GM21381 (cell line): Measurements from ENCODE around the gene DENND1A.
"Not testable (repeated sequence)": the region's sequence is repeated elsewhere in the genome, so short reads cannot be mapped to it uniquely, and the experiment has no call there.

Experiments used
- ATAC-seq: cut with Tn5 transposase; IDR thresholded peaks from one replicate; pipeline ENCODE4 v1.9.1; 2021; ENCODE audit warnings: mild to moderate bottlenecking, moderate library complexity; ENCODE audit not compliant: unreplicated experiment

DENND1A gene

DNA sequence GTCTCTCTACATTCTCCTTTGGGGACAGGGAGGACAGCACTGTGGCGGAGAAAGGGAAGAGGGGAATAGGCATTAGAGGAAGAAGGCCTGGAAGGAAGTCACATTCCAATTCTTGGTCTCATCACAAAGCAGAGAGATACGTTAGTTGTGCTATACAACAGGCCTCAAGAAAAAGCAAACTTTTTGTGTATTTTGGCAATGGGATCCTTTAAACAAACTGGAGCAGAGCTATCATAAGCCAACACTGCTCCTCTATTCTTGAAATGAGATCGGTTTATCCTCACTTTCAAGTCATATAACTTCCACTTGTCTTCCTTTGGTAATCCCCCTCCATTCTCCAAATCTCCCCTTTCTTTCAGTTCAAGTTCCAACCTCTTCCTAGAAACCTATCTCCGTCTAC is 6.5 kb downstream of the DENND1A start:
- ATAC-seq = no peak

DNA sequence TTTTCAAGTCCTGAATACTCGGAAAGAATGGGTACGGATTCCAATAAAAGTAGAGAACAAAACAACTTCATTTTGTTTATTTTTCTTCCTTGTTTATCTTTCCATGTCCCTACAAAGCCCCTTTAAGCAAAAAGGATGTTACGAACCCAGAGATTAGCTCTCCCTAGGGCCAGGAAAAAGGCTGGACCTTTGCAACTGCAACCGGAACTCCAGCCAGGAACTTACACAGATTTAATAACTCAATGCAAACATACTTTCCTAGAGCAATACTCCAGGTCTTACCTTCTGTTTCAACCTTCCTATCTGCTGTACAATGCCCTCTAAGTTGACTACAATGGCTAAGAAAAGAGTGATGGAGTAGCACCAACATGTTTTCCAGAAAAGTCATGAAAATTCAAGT is 7.0 kb downstream of the DENND1A start:
- ATAC-seq = no peak

DNA sequence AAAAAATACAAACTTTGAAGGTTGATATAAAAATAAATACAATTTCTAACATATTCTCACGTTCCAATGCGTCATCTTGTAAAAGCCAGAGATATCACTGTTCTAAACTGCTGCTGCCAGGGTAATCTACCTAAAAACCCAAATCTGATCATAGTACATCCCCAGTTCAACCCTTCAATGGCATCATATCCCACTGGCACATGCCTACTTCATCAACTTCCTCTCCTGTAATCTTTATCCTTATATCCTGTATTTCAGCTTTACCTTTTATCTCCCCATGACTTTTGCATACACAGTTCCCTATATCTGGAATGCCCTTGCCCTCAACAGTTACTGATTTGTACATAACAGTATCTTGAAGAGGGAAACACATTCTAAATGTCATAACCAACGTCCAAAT is 7.5 kb downstream of the DENND1A start:
- ATAC-seq = no peak

DNA sequence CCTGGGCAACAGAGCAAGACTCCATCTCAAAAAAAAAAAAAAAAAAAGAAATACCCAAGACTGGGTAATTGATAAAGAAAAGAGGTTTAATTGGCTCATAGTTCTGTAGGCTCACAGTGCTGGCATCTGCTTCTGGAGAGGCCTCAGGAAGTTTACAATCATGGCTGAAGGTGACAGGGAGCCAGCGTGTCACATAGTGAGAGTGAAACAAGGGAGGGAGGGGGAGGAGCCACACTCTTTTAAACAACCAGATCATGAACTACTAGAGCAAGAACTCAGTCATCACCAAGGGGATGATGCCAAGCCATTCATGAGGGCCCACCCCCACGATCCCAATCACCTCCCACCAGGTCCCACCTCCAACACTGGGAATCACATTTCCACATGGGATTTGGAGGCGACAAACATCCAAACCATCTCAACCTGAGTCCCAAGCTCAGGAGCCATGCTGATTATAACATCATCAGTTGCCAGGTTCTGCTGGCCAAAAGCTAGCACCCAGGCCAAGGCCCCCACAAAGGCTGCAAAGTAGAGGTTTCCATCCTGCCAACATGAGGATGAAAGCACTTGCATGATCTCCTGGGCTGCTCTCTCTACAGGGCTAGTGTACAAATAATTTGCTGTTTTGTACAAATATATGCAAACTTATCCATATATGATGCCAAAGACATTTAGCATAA is 15.3 kb downstream of the DENND1A start:
- ATAC-seq = no peak

DNA sequence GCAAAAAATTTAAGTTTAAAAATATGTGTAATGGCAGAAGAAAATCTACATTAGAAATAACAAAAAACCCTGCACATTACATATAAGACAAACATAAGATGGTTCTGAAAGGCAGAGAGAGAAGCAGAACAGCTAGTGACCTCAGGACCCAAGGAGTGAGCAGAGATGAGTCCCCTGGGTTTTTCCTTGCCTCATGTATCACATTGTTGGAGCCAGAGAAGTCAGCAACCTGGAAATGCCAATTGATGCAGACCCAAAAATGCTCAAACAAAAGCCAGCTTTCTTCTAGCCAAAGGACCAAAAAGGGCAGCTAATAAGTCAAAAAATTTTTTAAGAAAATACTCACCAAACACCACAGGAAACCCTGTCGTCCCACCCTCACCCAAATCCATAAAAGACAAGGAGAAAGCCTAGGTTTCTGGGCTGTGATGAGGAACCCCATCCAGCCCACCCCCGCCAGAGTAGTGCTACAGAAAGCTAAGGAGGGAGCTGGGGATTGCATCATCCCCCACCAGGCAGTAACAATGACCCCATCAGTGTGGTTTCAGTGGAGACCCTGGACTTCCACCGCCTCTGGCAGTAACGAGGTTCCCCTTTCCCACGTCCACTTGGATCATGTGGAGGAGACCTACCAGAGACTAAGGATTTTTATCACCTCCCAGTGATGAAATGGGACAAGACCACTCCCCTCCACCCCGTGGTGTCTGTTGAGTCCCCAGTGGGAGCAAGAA is 17.6 kb downstream of the DENND1A start:
- ATAC-seq = no peak

DNA sequence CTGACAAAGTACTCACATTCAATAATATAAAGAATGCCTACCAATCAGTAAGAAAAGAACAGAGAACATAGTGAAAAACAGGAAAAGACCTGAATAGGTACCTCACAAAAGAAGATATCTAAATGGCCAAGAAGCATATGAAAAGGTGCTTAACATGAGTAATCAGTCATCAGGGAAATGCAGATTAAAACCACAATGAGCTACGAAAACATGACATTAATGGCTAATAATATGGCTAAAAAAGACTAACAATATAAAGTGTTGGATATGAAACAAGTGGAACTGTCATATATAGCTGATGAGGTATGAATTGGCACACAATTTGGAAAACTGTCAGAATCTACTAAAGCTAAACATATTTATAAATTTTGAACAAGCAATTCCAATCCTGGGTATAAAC is 18.9 kb downstream of the DENND1A start:
- ATAC-seq = no peak

DNA sequence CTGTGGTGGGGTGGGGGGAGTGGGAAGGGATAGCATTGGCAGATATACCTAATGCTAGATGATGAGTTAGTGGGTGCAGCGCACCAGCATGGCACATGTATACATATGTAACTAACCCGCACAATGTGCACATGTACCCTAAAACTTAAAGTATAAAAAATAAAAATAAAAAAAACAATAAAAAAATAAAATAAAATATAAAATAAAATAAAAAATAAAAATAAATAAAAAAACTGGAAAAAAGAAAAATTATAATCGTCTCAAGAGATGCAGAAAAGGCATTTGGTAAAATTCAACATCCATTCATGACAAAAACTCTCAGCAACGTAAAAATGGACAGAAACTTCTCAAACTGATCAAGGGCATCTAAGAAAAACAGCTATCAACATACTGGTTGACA is 20.7 kb downstream of the DENND1A start:
- not testable (repeated sequence) for ATAC-seq

DNA sequence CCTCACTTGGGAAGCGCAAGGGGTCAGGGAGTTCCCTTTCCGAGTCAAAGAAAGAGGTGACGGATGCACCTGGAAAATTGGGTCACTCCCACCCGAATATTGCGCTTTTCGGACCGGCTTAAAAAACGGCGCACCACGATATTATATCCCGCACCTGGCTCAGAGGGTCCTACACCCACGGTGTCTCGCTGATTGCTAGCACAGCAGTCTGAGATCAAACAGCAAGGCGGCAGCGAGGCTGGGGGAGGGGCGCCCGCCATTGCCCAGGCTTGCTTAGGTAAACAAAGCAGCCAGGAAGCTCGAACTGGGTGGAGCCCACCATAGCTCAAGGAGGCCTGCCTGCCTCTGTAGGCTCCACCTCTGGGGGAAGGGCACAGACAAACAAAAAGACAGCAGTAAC is 26.4 kb downstream of the DENND1A start:
- ATAC-seq = not testable (repeated sequence)

DNA sequence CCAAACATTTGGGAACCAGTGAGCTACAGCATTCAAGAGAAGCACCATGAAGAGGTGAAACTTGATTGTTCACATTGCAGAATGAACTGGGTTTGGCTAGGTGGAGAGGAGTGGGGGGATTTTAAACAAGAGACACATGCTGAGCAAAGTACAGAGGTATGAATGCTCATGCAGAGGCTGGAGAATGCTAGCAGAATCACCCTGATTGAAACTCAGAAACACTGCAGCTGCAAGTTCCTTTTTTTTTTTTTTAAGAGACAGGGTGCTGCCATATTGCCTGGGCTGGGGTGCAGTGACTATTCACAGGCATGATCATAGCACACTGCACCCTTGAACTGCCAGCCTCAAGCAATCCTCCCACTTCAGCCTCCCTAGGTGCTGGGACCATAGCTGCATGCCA is 35.1 kb downstream of the DENND1A start:
- no peak for ATAC-seq

DNA sequence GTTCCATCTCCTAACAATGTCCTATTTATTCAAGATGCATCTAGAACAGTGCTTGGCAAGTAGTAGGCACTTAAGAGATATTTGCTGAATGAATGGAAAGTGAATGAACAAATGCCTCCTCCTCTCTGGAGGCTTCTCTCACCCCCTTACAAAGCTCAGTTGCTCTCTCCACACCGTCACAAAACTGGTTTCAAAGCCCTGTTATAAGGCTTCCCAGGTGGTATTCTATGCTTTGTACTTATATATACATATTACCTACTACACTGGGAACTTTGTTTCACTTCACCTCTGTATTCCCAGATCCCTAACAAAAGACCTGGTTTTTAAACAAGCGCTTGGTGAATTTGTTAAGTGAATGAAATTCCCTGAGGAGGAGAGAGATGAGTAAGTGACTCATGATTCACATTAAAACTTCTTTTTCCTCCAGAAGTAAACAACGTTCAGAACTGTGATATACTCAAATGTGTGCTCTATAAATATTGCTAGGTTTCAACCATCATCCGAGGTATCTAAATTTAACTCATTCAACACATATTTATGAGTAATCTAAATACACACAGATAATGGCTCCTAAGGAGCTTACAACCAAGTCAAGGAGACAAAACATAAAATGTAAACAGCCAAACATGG is 36.0 kb downstream of the DENND1A start:
- no peak for ATAC-seq

DNA sequence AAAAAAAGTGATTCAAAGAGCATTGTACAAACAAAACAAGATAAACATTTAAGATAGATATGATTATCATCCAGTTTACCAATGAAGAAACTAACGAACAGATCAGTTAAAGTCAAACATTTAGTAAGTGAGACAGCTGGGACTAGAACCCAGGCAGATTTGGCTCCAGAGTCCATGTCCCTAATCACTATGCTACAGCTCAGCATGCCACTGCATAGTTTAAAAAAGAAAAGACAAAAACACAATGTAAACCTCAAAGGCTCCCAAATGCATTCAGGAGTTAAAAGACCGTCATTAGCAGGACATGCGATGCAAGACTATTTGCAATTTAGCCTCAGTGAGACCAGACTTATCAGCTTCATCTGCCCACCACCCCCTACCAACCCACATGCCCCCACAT is 36.8 kb downstream of the DENND1A start:
- no peak for ATAC-seq

- no peak for ATAC-seq
Observed at GRCh38 chr9:123887837-123888236, 42.1 kb downstream of the DENND1A start.

DNA sequence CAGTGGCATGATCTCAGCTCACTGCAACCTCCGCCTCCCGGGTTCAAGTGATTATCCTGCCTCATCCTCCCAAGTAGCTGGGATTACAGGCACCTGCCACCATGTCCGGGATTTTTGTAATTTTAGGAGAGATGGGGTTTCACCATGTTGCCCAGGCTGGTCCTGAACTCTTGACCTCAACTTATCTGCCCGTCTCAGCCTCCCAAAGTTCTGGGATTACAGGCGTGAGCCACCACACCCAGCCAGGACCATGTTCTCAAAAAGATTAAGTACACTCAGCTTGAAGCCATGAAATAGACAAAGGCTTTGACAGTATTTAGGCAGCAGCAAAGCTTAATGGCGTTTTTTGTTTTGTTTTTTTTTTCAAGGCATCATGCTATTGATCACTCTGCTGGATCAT is 44.1 kb downstream of the DENND1A start:
- ATAC-seq = not testable (repeated sequence)

DNA sequence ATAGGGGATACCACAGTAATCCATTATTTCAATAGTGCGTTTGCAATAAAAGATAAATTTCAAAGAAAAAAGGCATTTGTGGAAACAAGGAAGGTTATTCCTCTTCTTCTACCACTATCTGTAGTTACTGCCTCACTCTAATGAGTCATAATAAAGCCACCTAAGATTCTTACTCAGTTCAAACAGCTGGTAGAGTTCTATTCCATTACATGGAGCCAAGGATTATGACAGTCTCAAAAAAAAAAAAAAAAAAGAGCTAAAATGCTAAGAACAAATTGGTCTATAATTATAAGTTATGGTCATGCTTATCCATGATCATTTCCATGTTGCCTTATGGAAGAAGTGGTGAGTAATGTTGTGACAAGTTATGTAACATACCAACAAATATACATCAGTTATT is 46.3 kb downstream of the DENND1A start:
- ATAC-seq = no peak

- ATAC-seq = no peak
Observed at GRCh38 chr9:123881604-123882003, 48.3 kb downstream of the DENND1A start.

DNA sequence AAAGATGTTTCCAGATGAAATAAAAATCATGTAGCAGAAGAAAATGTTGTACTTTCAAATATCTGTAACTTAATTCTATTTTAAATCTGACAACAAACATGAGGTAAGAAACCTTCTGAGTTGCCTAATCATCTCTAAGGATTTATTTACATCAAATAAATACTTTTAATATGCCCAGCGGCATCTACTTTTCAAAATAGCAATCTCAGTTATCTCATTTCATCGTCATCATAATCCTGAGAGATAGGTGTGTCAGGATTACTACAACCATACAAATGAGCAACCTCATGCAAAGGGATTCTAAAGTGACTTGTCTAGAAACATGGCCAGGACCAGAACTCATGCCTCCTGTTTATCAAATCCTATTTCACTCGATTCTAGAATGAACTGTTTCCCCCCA is 49.5 kb downstream of the DENND1A start:
- no peak for ATAC-seq

DNA sequence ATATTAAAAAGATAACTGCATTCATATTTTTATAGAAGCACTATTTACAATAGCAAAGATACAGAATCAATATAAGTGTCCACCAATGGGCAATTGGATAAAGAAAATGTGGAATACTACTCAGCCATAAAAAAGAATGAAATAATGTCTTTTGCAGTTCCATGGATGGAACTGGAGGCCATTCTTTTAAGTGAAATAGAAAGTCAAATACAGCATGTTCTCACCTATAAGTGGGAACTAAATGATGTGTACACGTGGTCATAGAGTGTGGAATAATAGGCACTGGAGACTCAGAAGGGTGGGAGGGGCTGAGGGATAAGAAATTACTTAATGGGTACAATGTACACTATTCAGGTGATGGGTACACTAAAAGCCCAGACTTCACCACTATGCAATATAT is 53.2 kb downstream of the DENND1A start:
- ATAC-seq = no peak

DNA sequence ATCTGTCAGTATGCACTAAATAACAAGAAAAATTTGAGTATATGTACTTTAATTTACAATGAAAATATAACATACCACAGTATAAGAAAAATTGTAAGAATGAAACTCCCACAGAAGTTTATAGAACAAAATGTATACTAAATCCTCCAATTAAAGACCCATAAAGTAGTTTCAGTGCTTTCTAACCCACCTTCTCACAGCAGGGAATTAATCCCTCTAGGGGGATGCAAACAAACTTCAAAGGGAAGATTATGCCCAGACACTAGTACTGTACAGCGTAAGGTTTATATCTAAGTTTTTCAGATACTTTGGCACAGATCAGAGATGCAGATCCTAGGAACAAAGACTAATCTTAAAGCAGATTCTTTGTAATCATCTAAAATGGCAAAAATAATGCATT is 57.2 kb downstream of the DENND1A start:
- ATAC-seq = no peak

GRCh38 chr9:123871781-123872180 is 58.1 kb downstream of the DENND1A start:
- no peak for ATAC-seq

DNA sequence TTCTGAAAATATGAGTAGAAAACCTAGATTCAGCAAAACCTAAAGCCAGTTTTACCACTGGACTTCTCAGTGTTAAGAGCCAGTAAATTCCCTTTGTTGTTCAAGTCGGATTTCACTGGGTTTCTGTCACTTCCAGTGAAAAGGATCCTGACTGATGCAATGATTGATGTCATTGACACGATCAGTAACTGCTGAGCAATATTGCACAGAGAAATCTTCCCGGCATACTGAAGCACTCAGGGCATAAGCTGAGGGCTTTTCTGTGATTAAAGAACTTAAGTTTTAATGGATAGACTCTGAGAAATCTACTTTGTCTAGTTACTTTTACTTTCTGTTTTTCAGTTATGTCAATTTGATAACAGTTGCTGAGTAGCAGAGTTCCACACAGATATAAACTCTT is 61.9 kb downstream of the DENND1A start:
- no peak for ATAC-seq

DNA sequence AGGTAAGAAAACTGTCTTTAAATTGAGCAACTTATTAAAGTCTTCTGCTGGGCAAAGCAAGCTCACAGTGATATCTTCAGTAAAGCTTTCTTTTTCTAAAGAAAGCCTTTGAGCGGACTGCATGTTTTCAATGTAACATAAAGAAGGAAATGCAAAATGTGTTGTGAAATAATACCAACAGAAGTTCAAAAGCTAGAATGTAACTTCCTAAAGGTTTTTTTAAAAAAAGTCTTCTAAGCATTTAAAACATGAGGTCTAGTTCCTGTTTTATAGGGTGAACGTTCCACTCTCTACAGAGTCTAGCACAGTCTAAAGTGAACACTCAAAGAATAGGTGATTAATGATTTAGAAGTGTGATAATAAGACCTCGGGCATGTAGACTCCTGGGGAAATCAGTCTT is 62.9 kb downstream of the DENND1A start:
- no peak for ATAC-seq

DNA sequence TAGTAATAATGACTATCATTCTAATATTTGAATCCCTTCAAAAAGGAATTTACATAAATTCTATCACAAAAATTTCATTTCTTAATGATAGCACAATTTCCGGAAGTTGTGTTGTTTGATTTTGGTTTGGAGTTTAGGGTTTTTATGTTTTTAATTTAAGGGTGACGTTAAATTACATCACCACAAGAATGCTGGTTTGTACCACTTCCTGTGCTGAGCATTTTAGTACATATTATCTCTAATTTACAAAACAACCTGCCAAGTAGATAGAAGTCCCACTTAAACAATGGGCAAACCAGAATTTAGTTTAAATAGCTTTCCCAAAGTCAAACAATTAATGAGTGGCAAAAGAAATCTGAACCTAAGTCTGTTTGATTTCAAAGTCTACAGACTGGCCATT is 63.4 kb downstream of the DENND1A start:
- no peak for ATAC-seq
